Gastrocnemius medialis (tissue), 4 donors: ENCODE measurements around the gene SPEF2. TPM values are rescaled to one million over a fixed set of nuclear protein-coding genes. Genes with fewer than 3 reads are reported as not detected.

ENCODE experiments used
- ATAC-seq, 2 donors: fragments of 150-250 bp; one replicate each; pipeline ENCODE4 v1.9.1; 2016
- DNase-seq, 2 donors: peaks; one replicate each; pipeline ENCODE4 v3.0.0-alpha.2; 2019
- H3K27ac ChIP-seq, 4 donors: fragments of 200-600 bp; sonication (generic); 1 replicate in 1 of 4; 2 replicates in 3 of 4; pipeline ENCODE4 v1.5.1; 2016 to 2018; ENCODE audit warnings: mild to moderate bottlenecking in 2 of 4, moderate library complexity in 1 of 4
- H3K27me3 ChIP-seq, 3 donors: fragments of 200-600 bp; sonication (generic) in 2 of 3; 1 replicate in 1 of 3; 2 replicates in 2 of 3; pipeline versions ENCODE4 v1.5.1 to v1.6.0; 2016 to 2019; ENCODE audit warnings: mild to moderate bottlenecking in 1 of 3, moderate library complexity in 1 of 3
- H3K36me3 ChIP-seq, 2 donors: fragments of 200-600 bp; sonication (generic) in 1 of 2; one replicate each; pipeline ENCODE4 v1.5.1; 2017 to 2018
- H3K4me1 ChIP-seq, 2 donors: fragments of 200-600 bp; sonication (generic) in 1 of 2; one replicate each; pipeline ENCODE4 v1.5.1; 2016 to 2017; ENCODE audit warnings: mild to moderate bottlenecking in 2 of 2
- H3K4me3 ChIP-seq, 4 donors: fragments of 200-600 bp; sonication (generic) in 3 of 4; 1 replicate in 1 of 4; 2 replicates in 3 of 4; pipeline ENCODE4 v1.5.1; 2016 to 2019; ENCODE audit warnings: mild to moderate bottlenecking in 2 of 4
- H3K9me3 ChIP-seq, 3 donors: fragments of 200-600 bp; sonication (generic) in 2 of 3; 1 replicate in 1 of 3; 2 replicates in 2 of 3; pipeline ENCODE4 v1.5.1; 2016 to 2019
- CTCF ChIP-seq, 5 experiments: fragments of 450-650 bp in 3 of 5; fragments of 200-600 bp in 2 of 5; sonication (generic) in 2 of 5; IDR thresholded peaks in 4 of 5; conservative IDR thresholded peaks in 1 of 5; 1 replicate in 4 of 5; 2 replicates in 1 of 5; pipeline ENCODE4 v1.5.1; 2016 to 2019; ENCODE audit warnings: antibody characterized with exemption in 5 of 5, mild to moderate bottlenecking in 3 of 5, moderate library complexity in 3 of 5
- POLR2A ChIP-seq, 2 donors: fragments of 450-650 bp; IDR thresholded peaks; one replicate each; pipeline ENCODE4 v1.6.1; 2017; ENCODE audit warnings: antibody characterized with exemption in 2 of 2, mild to moderate bottlenecking in 2 of 2, moderate library complexity in 2 of 2
- in situ Hi-C, 4 donors: fragments of 200-750 bp; cut with MboI; loops; one replicate each; pipeline versions ENCODE4 v1.15.0 to v1.8.0; 2017; ENCODE audit warnings: low sequenced_read_pairs in 4 of 4
- intact Hi-C: fragments of 100-400 bp; cut with DNase I; formaldehyde crosslinking; loops from one replicate; pipeline ENCODE4 v1.15.1; 2023; ENCODE audit warnings: low total_unique reads
- total RNA-seq, 4 donors: library from RNA; depleted of rRNA; stranded (reverse); fragments of >200 nt; gene quantifications; one replicate each; pipeline versions ENCODE4 v1.1.0 to v1.2.3, GENCODE V29; 2016

SPEF2 gene
- total RNA-seq, 4 donors from 2014 or later: 0.11 to 0.46 TPM; not detected in 2

GRCh38 chr5:35799181-35799580 is 181.5 kb downstream of the SPEF2 start:
- intact Hi-C loops: no loop called here
- TF ChIP-seq POLR2A (IDR thresholded peaks at IDR 0.05) (no peak), CTCF (IDR thresholded peaks at IDR 0.05 in 4 of 5, conservative IDR thresholded peaks at IDR 0.05 in 1 of 5) (no peak)
- Histone ChIP-seq H3K9me3 (no peaks in the 10 kb centered on the region), H3K27ac (no peak overlapping the region), H3K36me3 (no peaks in the 10 kb centered on the region), H3K4me3 (no peak overlapping the region), H3K4me1 (no peaks in the 10 kb centered on the region), H3K27me3 (no peaks in the 10 kb centered on the region)
- no peak for DNase-seq
- in situ Hi-C loops: no loop called here
- no peak for ATAC-seq

- Histone ChIP-seq H3K4me1 (no peaks in the 10 kb centered on the region), H3K36me3 (no peaks in the 10 kb centered on the region), H3K27ac (no peak overlapping the region), H3K4me3 (no peak overlapping the region), H3K9me3 (no peaks in the 10 kb centered on the region), H3K27me3 (no peaks in the 10 kb centered on the region)
- ATAC-seq (no peak), DNase-seq (no peak)
- TF ChIP-seq CTCF (IDR thresholded peaks at IDR 0.05 in 4 of 5, conservative IDR thresholded peaks at IDR 0.05 in 1 of 5): no peak
- TF ChIP-seq POLR2A (IDR thresholded peaks at IDR 0.05): no peak
- intact Hi-C loops: no loop called here
- in situ Hi-C loops: no loop called here
These were observed 182.1 kb downstream of the SPEF2 start for GRCh38 chr5:35799753-35800152.

- in situ Hi-C loops (no loop called here), intact Hi-C loops (no loop called here)
- DNase-seq (no peak), ATAC-seq (no peak)
- Histone ChIP-seq H3K4me3 (no peak overlapping the region), H3K27ac (no peak overlapping the region), H3K9me3 (no peaks in the 10 kb centered on the region), H3K4me1 (no peaks in the 10 kb centered on the region), H3K27me3 (no peaks in the 10 kb centered on the region), H3K36me3 (no peaks in the 10 kb centered on the region)
- no peak for TF ChIP-seq POLR2A (IDR thresholded peaks at IDR 0.05)
- TF ChIP-seq CTCF (IDR thresholded peaks at IDR 0.05 in 4 of 5, conservative IDR thresholded peaks at IDR 0.05 in 1 of 5): no peak
These were observed 185.6 kb downstream of the SPEF2 start for GRCh38 chr5:35803191-35803651.

- TF ChIP-seq CTCF (IDR thresholded peaks at IDR 0.05 in 4 of 5, conservative IDR thresholded peaks at IDR 0.05 in 1 of 5) (no peak), POLR2A (IDR thresholded peaks at IDR 0.05) (no peak)
- no peaks in the 10 kb centered on the region for H3K9me3 ChIP-seq
These were observed 186.6 kb downstream of the SPEF2 start for GRCh38 chr5:35804201-35804653.

GRCh38 chr5:35804841-35805240 is 187.2 kb downstream of the SPEF2 start:
- Histone ChIP-seq H3K4me3 (no peak overlapping the region), H3K4me1 (no peaks in the 10 kb centered on the region), H3K27me3 (no peaks in the 10 kb centered on the region), H3K9me3 (no peaks in the 10 kb centered on the region), H3K36me3 (no peaks in the 10 kb centered on the region), H3K27ac (no peak overlapping the region)
- ATAC-seq (no peak), DNase-seq (no peak)
- TF ChIP-seq POLR2A (IDR thresholded peaks at IDR 0.05) (no peak), CTCF (IDR thresholded peaks at IDR 0.05 in 4 of 5, conservative IDR thresholded peaks at IDR 0.05 in 1 of 5) (no peak)
- intact Hi-C loops (no loop called here), in situ Hi-C loops (no loop called here)

More at GRCh38 chr5:35804201-35804653, 186.6 kb downstream of the SPEF2 start:
- intact Hi-C loops: no loop called here
- no peaks in the 10 kb centered on the region for H3K27me3 ChIP-seq
- no peak overlapping the region for H3K4me3 ChIP-seq
- DNase-seq: no peak
- no peak overlapping the region for H3K27ac ChIP-seq
- in situ Hi-C loops: no loop called here
- no peaks in the 10 kb centered on the region for H3K4me1 ChIP-seq
- no peaks in the 10 kb centered on the region for H3K36me3 ChIP-seq
- ATAC-seq: no peak
